Suppressor macrophage (primary cell): ENCODE results near the gene SEPHS2.
"Not testable (repeated sequence)": the region's sequence is repeated elsewhere in the genome, so short reads cannot be mapped to it uniquely, and the experiment has no call there.

Experiments used
- DNase-seq, 4 experiments: peaks; one replicate each; pipeline ENCODE4 v3.0.0-alpha.2; 2020 to 2022

SEPHS2 gene

GRCh38 chr16:30464078-30464477, 18.4 kb upstream of the SEPHS2 start:
- DNase-seq, result peak in 3 of 4 experiments; percentile 23 to 55 (median 51)

DNA sequence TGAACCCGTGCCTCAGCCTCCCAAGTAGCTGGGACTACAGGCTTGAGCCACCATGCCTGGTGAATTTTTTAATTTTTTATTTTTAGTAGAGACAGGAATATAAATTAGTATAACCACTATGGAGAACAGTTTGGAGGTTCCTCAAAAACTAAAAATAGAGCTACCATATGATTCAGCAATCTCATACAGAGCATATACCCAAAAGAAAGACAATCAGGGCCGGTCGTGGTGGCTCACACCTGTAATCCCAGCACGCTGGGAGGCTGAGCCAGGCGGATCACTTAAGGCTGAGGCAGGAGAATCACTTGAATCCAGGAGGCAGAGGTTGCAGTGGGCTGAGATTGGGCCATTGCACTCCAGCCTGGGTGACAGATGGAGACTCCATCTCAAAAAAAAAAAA, 15.8 kb upstream of the SEPHS2 start:
- DNase-seq, result peak in 3 of 4 experiments; percentile 28 to 39 (median 30)

GRCh38 chr16:30459456-30459855, 13.8 kb upstream of the SEPHS2 start:
- DNase-seq, result no peak

DNA sequence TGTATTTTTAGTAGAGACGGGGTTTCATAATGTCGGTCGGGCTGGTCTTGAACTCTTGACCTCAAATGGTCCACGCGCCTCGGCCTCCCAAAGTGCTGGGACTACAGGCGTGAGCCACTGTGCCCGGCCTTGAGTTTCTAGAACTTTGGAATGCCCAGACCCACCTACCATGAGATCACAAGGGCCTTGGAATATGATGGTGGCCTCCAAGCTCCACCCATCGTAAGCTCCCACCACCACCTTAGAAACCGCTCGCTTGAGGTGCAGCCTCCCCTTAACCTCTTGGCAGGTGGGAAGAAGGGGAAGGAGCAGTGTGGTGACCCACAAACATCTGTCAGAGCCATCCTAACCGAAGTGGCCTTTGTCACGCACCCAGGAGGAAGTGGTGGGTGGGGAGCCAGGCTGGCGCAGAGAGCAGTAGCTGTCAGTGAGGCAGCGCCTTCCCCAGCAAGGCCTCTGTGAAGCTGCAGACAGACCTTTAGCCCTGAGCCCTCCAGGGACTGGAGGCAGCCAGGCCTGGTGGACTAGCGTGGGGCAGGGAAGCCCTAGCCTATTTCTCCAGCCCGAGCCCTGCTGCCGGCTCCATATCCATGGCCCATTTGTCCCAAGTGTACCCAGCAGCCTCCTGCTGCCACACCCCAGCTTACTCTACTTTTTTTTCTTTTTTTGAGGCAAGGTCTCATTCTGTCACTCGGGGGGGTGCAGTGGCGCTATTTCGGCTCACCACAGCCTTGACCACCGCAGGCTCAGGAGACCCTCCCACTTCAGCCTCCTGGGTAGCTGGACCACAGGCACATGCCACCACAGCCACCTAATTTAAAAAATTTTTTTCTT, 13.1 kb upstream of the SEPHS2 start:
- peak; percentile 88 to 95 (median 94) for DNase-seq

GRCh38 chr16:30457743-30458560, 12.3 kb upstream of the SEPHS2 start:
- no peak for DNase-seq

- no peak for DNase-seq
These were observed 11.6 kb upstream of the SEPHS2 start for GRCh38 chr16:30457256-30457655.

DNA sequence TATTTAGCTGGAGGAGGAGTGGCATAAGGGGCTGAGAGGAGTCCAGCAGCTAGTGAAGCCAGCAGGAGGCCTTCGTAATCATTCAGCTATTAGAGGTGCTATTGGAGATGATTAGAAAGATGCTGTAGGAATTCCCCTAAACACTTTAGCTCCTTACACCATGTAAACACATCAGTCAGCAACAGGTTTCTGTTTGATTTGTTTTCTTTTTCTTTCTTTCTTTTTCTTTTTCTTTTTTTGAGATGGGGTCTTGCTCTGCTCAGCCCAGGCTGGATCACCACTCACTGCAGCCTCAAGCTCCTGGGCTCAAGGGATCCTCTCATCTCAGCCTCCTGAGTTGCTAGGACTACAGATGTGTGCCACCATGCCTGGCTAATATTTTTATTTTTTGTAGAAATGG, 10.6 kb upstream of the SEPHS2 start:
- DNase-seq, result no peak

DNA sequence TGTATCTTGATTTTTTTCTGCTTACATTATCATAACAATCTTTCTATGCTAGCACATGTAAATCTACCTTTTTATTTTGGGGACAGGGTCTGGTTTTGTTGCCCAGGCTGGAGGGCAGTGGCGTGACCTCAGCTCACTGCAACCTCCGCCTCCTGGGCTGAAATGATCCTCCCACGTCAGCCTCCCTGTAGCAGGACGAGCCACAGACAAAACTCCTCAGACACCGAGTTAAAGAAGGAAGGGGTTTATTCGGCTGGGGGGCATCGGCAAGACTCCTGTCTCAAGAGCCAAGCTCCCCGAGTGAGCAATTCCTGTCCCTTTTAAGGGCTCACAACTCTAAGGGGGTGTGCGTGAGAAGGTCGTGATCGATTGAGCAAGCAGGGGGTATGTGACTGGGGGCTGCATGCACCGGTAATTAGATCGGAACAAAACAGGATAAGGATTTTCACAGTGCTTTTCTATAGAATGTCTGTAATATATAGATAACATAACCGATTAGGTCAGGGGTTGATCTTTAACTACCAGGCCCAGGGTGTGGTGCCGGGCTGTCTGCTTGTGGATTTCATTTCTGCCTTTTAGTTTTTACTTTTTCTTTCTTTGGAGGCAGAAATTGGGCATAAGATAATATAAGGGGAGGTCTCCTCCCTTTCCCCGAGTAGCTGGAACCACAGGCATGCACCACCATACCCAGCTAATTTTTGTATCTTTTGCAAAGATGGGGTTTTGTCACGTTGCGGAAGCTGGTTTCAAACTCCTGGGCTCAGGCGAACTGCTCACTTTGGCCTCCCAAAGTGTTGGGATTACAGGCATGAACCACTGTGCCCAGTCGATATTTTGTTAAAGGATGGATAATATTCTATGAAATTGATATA, 7.3 kb upstream of the SEPHS2 start:
- not testable (repeated sequence) for DNase-seq

GRCh38 chr16:30449116-30449435, 3.4 kb upstream of the SEPHS2 start:
- no peak for DNase-seq

DNA sequence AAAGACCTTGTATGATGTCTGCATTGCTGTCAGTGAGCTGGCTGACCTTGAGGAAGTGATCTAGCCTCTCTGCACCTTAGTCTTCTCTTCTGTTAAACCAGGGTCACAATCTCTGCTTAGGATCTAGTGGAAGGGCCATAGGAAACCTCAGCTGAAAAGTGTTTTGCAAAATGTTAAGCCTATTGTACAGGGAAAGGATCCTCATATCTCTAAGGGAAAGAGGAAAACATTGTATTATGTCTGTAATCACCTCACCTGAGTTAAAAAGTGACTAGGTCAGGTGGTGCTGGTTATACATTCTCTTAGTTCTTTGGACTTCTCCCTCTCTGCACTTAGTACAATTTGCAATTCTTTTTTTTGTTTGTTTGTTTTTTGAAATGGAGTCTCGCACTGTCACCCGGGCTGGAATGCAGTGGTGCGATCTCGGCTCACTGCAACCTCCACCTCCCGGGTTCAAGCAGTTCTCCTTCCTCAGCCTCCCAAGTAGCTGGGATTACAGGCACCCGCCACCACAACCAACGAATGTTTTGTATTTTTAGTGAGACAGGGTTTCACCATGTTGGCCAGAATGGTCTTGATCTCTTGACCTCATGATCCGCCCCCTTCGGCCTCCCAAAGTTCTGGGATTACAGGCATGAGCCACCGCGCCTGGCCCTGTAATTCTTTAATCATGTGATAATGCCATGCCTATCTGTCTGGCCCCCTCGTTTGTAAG, 2.0 kb upstream of the SEPHS2 start:
- DNase-seq, result no peak

- no peak for DNase-seq
These were observed 525 bp upstream of the SEPHS2 start for GRCh38 chr16:30446203-30446595.

GRCh38 chr16:30445149-30445407, 596 bp downstream of the SEPHS2 start:
- DNase-seq, result no peak

- DNase-seq, result no peak
These were observed 1.2 kb downstream of the SEPHS2 start for GRCh38 chr16:30444231-30445148.

DNA sequence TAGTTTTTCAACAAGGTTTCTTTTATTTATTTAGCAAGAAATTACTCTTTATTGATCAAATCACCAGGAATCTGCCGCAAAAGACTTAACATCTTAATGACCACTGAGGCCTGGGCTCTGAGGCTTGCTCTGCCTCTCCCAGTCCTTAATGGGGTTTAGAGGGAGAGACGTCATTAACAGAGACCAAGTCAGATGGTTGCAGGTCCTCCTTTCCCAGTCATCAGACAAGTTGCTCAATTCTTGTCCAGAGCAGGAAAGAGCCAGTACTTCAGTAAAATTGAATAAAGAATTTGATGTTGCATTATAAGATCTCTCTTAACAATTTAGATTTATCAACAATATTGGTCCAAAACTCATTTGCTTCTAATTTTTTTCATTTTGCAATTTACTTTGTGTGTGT, 2.0 kb downstream of the SEPHS2 start:
- peak in 3 of 4 experiments; percentile 52 to 68 (median 66) for DNase-seq

- peak; percentile 53 to 81 (median 68) for DNase-seq
These were observed 5.8 kb downstream of the SEPHS2 start for GRCh38 chr16:30439720-30440348.

- no peak for DNase-seq
These were observed 6.8 kb downstream of the SEPHS2 start for GRCh38 chr16:30438835-30439234.

DNA sequence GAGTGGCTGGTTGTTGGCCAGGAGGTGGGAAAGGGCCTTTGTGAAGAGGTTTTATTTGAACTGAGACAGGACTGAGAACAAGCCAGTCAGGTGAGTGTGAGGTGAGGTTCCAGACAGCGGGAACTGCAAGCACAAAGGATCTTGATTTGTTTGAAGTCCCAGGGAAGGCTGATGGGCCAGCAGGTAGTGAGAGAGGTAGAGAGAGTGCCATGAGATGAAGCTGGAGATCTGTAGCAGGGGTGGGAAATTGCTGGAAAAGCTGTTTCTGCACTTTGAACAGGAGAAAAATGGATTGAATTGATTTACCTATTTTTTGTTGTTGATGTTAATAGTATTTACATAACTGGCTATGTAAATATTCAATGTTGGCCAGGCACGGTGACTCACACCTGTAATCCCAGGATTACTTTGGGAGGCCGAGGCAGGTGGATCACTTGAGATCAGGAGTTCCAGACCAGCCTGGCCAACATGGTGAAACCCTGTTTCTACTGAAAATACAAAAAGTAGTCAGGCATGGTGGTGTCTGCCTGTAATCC, 8.1 kb downstream of the SEPHS2 start:
- DNase-seq, result no peak

- no peak for DNase-seq
These were observed 10.8 kb downstream of the SEPHS2 start for GRCh38 chr16:30434852-30435251.

DNA sequence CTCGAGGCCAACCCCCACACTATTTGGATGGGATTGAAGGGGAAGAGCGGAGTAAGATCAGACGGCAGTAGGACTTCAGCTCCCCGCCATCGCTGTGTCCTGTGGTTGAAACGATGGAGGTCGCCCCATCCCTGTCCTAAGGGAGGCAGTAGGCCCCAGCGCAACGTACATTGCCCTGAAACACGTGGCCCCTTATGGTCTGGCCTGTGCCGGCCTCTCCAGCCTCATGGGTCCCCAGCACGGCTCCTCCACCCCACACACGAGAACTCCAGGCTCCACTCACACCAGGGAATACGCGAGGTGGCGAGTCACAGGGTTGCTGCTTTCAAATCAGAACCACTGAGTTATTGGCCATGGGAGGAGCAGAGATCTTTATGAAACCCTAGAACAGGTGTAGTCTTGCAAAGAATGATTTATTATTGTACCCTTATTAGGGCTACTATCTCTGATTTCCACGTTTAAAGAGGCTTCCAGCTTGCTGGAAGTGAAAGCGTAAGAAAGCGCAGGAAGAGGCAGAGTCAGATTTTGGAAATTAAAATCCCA, 15.2 kb downstream of the SEPHS2 start:
- no peak for DNase-seq
